HFF-Myc (cell line): ENCODE data around the gene DUSP6.

Experiments used
- DNase-seq: peaks from one replicate; pipeline ENCODE4 v3.0.0-alpha.2; 2011; ENCODE audit warnings: low read depth; ENCODE audit errors: extremely low read depth
- H3K4me3 ChIP-seq: replicated peaks from 2 replicates; pipeline ENCODE4 v1.5.1; 2011; ENCODE audit warnings: low read depth, mild to moderate bottlenecking, control low read depth, low read length
- TF ChIP-seq, protein P1 (sequence below): IDR thresholded peaks from 2 replicates; pipeline ENCODE4 v1.5.1; 2012; ENCODE audit warnings: mild to moderate bottlenecking, low read depth, low read length, control low read depth; ENCODE audit errors: missing control alignments

DUSP6 gene

DNA sequence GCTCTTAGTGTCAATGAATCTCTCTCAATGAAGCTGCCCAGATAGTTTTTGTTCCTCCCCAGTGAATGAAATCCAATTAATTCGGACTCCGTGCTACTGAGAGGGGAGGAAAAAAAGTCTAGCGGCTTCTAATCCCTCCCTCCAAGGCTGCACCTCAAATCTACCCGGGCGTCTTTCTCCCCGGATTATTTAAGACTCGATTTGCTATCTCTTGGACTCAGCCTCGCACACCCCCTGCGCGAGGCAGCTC is 134 bp downstream of the DUSP6 start:
- peak overlapping the region; percentile 82 for H3K4me3 ChIP-seq
- DNase-seq: no peak
- TF ChIP-seq, protein P1, sequence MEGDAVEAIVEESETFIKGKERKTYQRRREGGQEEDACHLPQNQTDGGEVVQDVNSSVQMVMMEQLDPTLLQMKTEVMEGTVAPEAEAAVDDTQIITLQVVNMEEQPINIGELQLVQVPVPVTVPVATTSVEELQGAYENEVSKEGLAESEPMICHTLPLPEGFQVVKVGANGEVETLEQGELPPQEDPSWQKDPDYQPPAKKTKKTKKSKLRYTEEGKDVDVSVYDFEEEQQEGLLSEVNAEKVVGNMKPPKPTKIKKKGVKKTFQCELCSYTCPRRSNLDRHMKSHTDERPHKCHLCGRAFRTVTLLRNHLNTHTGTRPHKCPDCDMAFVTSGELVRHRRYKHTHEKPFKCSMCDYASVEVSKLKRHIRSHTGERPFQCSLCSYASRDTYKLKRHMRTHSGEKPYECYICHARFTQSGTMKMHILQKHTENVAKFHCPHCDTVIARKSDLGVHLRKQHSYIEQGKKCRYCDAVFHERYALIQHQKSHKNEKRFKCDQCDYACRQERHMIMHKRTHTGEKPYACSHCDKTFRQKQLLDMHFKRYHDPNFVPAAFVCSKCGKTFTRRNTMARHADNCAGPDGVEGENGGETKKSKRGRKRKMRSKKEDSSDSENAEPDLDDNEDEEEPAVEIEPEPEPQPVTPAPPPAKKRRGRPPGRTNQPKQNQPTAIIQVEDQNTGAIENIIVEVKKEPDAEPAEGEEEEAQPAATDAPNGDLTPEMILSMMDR: no peak

DNA sequence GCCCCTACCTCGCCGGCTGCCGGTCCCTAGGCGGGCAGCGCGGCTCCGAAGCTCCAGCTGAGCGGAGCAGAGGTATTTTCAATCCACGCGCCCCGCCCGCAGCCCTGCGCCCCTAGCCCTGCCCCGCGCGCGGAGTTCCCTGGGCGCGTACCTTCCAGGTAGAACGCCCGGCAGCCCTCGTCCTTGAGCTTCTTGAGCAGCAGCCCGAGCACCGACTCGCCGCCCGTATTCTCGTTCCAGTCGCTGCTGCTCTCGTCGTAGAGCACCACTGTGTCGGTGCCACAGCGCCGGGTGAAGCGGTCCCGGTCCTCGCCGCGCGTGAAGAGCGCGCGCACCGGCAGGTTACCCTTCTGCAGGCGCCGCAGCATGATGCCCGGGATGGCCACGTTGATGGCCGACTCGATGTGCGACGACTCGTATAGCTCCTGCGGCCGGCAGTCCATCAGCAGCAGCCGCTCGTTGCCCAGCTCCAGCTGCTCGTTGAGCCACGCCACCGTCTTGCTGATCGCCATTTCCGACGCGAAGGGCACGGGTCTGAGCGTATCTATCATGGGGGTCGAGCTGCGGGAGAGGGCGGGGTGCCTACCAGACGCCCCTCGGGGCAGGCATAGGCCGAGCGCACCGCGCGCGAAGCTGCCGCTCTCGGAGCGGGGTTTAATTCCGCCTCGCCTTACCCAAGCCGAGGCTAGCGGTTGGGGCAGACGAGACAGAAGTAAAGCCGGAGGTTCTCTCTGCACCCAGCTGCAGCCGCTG is 636 bp downstream of the DUSP6 start:
- peak overlapping the region; percentile 82 for H3K4me3 ChIP-seq
- TF ChIP-seq, protein P1: no peak
- DNase-seq: no peak

DNA sequence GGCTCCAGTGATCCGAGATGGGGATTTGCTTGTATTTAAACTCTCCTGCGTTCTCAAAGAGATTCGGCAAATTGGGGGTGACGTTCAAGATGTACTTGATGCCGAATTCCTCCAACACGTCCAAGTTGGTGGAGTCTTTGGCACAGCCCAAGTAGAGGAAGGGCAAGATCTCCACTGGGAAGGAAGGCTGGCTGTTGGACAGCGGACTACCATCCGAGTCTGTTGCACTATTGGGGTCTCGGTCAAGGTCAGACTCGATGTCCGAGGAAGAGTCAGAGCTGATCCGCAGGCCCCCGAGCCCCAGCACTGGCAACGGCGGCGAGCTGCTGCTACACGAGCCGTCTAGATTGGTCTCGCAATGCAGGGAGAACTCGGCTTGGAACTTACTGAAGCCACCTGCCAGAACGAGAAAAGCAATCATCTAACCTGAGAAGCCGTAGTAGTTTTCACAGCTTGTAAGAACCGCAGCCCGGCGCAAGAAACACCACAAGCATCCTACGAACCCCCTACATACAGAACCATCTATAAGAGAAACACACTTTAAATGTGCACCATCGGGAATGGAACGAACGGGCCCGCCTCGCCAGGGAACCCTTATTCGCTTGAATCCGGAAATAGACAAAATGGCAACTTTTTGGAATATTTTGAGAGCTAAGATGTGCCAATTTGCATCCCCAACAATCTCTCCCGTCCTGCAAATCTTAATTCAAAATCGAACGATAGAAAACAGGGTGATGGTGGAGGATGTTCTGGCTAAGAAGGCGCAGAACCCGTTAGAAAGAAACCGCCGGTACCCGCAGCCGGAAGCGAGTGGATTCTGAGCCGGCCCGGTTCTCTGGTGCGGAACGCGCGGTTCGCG is 1.4 kb downstream of the DUSP6 start:
- TF ChIP-seq, protein P1: no peak
- no peak for DNase-seq
- H3K4me3 ChIP-seq: peak overlapping the region; percentile 82

DNA sequence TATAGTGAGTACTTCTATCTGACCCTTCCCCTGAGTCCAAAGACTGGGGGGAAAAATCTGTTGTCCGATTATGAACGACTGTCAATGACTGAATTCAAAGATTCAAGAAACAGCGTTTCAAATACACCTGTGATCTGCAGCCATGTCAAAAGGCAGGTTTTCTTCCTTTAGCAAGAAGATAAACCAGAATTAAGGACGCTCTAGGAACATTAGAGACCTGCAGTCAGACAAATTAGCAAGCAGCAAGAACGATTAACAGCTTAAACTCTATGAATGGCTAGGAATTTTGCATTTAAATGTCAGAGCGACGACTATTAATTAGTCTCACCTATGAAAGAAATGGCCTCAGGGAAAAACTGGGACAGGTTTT is 2.1 kb downstream of the DUSP6 start:
- TF ChIP-seq, protein P1: no peak
- peak overlapping the region; percentile 82 for H3K4me3 ChIP-seq
- no peak for DNase-seq

DNA sequence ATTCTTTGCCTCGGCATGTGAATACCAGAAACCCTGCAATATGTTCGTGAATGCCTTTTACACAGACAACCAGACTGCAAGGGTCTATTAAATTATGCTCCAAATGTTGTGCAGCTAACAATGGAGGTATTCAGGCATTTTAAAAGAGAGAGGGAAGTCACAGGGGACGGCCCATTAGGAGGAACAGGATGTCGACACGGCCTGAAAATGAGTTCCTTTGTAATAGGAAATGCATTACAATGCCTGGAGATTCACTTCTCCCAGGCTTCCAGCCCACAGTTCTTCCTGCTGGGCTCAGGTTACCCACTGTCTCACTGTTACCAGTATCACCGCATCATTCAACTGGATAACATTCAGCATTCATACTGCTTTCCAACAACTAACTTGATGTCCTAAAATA is 2.5 kb downstream of the DUSP6 start:
- peak overlapping the region; percentile 82 for H3K4me3 ChIP-seq
- no peak for DNase-seq
- TF ChIP-seq, protein P1: no peak

DNA sequence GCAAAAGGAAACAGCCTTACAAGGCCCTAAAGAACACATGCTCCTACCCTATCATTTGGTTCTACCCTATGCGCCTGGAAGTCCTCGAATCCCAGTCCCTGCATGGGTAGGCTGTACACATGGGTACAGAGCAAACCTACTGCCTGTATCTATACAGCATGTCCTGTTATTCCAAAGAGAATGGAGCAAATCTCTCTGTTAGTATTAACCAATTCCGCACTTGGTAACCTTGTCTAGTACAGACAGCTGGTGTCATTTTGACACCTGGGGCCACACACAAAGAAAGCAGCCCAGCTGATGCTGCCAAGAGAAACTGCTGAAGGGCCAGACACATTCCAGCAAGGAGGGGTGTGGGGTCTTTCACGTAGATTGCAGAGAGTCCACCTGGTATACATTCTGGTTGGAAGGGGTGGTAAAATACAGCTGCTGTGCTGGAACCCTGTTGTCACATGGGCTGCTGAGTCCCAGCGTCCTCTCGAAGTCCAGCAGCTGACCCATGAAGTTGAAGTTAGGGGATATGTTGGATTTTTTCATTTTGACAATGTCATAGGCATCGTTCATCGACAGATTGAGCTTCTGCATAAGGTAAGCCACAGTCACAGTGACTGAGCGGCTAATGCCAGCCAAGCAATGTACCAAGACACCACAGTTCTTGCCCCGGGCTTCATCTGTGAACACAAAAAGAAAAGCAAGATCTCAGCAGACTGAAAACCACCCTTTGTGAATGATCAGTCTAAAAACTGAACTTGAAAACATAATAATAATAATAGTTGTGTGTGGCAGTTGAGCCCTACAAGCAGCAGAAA is 3.2 kb downstream of the DUSP6 start:
- DNase-seq: no peak
- TF ChIP-seq, protein P1: no peak
- peak overlapping the region; percentile 82 for H3K4me3 ChIP-seq
